B cell (primary cell): ENCODE measurements around the gene SNED1. TPM values are rescaled to one million over a fixed set of nuclear protein-coding genes. Genes with fewer than 3 reads are reported as not detected.

Experiments used
- ATAC-seq: fragments of 200-7000 bp; cut with Tn5 transposase; one replicate; pipeline ENCODE4 v1.10.0; 2021; ENCODE audit warnings: low read depth, mild to moderate bottlenecking, moderate number of reproducible peaks, moderate library complexity
- CTCF ChIA-PET: fragments of 350-600 bp; sonication (Branson Sonifier 250); formaldehyde crosslinking; loops from one replicate; lab custom pipeline; 2021; ENCODE audit warnings: antibody characterized with exemption, inconsistent platforms; lab: Charles Lee
- POLR2A ChIA-PET: fragments of 350-600 bp; sonication (Branson Sonifier 250); formaldehyde crosslinking; loops from one replicate; lab custom pipeline; 2021; ENCODE audit warnings: antibody characterized with exemption; lab: Charles Lee
- DNase-seq: peaks from one replicate; pipeline ENCODE4 v3.0.0; 2013
- H2AFZ ChIP-seq: 2 replicates; pipeline ENCODE4 v1.6.1; 2012; ENCODE audit warnings: mild to moderate bottlenecking, low read depth, low read length; ENCODE audit not compliant: insufficient read depth, poor library complexity, severe bottlenecking
- H3K27ac ChIP-seq, 2 donors: 1 replicate in 1 of 2; 2 replicates in 1 of 2; pipeline ENCODE4 v1.5.1; 2012 to 2013; ENCODE audit warnings: low read length in 2 of 2, mild to moderate bottlenecking in 2 of 2, moderate library complexity in 1 of 2
- H3K27me3 ChIP-seq, 4 experiments: fragments of 200-600 bp in 1 of 4; sonication (generic) in 1 of 4; replicated peaks in 1 of 4; 1 replicate in 2 of 4; 2 replicates in 2 of 4; pipeline versions ENCODE4 v1.6.1 to v1.7.0; 2013 to 2016; ENCODE audit warnings: low read length in 3 of 4, mild to moderate bottlenecking in 2 of 4, mixed read lengths in 1 of 4, moderate library complexity in 1 of 4; ENCODE audit not compliant: insufficient read depth in 4 of 4, control insufficient read depth in 3 of 4; ENCODE audit errors: control extremely low read depth in 1 of 4
- H3K36me3 ChIP-seq, 2 experiments: replicated peaks in 1 of 2; 1 replicate in 1 of 2; 2 replicates in 1 of 2; pipeline versions ENCODE4 v1.6.1 to v1.7.1; 2013; ENCODE audit warnings: low read length in 1 of 2; ENCODE audit not compliant: insufficient read depth in 2 of 2, control insufficient read depth in 1 of 2; ENCODE audit errors: control extremely low read depth in 1 of 2, extremely low read depth in 1 of 2
- H3K4me1 ChIP-seq, 2 donors: fragments of 200-600 bp in 1 of 2; sonication (generic) in 1 of 2; 1 replicate in 1 of 2; 2 replicates in 1 of 2; pipeline versions ENCODE4 v1.5.1 to v1.6.1; 2013 to 2017; ENCODE audit warnings: low read length in 2 of 2; ENCODE audit not compliant: control insufficient read depth in 2 of 2, insufficient read depth in 2 of 2
- H3K4me2 ChIP-seq: replicated peaks from 2 replicates; pipeline ENCODE3; 2012; ENCODE audit warnings: mild to moderate bottlenecking, low read depth, low read length; ENCODE audit not compliant: poor library complexity, severe bottlenecking
- H3K4me3 ChIP-seq, 5 experiments: fragments of 200-600 bp in 1 of 5; sonication (generic) in 1 of 5; 1 replicate in 3 of 5; 2 replicates in 2 of 5; pipeline versions ENCODE4 v1.5.1 to v1.7.0; 2011 to 2016; ENCODE audit warnings: low read length in 4 of 5, mild to moderate bottlenecking in 4 of 5, low read depth in 2 of 5, control low read depth in 1 of 5, moderate library complexity in 1 of 5; ENCODE audit not compliant: insufficient read depth in 1 of 5; ENCODE audit errors: control extremely low read depth in 1 of 5, extremely low read depth in 1 of 5
- H3K79me2 ChIP-seq: fragments of 200-600 bp; sonication (generic); one replicate; pipeline ENCODE4 v1.6.0; 2016; ENCODE audit warnings: low read length; ENCODE audit not compliant: control insufficient read depth, insufficient read depth
- H3K9ac ChIP-seq: fragments of 200-600 bp; sonication (generic); 2 replicates; pipeline ENCODE4 v1.6.1; 2017; ENCODE audit warnings: mild to moderate bottlenecking, low read length, moderate library complexity
- H3K9me3 ChIP-seq, 3 donors: one replicate each; pipeline versions ENCODE4 v1.6.1 to v1.7.1; 2013; ENCODE audit warnings: low read length in 2 of 3; ENCODE audit not compliant: control insufficient read depth in 2 of 3, insufficient read depth in 1 of 3; ENCODE audit errors: control extremely low read depth in 1 of 3
- H4K20me1 ChIP-seq: 2 replicates; pipeline ENCODE4 v1.6.0; 2012; ENCODE audit warnings: mild to moderate bottlenecking, low read length; ENCODE audit not compliant: insufficient read depth, control insufficient read depth, poor library complexity, severe bottlenecking
- H3K27ac Mint-ChIP-seq: one replicate; pipeline ENCODE4 v1.8.0; 2021; ENCODE audit warnings: mixed read lengths
- H3K27me3 Mint-ChIP-seq: one replicate; pipeline ENCODE4 v1.8.0; 2021; ENCODE audit warnings: mixed read lengths
- H3K4me1 Mint-ChIP-seq: one replicate; pipeline ENCODE4 v1.8.0; 2021; ENCODE audit warnings: mixed read lengths
- H3K4me3 Mint-ChIP-seq: one replicate; pipeline ENCODE4 v1.8.0; 2021; ENCODE audit warnings: mixed read lengths
- H3K9me3 Mint-ChIP-seq: one replicate; pipeline ENCODE4 v1.8.0; 2022; ENCODE audit warnings: mixed read lengths; ENCODE audit not compliant: insufficient read depth
- CTCF ChIP-seq: fragments of 200-600 bp; IDR thresholded peaks from one replicate; pipeline ENCODE4 v1.8.0; 2022; ENCODE audit warnings: antibody characterized with exemption, mild to moderate bottlenecking
- EZH2 ChIP-seq: IDR thresholded peaks from 2 replicates; pipeline ENCODE4 v1.6.1; 2012; ENCODE audit warnings: borderline replicate concordance, low read depth, mild to moderate bottlenecking, moderate library complexity, low read length; ENCODE audit not compliant: insufficient read depth, poor library complexity, severe bottlenecking
- WGBS: methylation state at CpG from one replicate; pipeline ENCODE4 v1.1.5; 2013; ENCODE audit warnings: missing lambda C conversion rate; ENCODE audit not compliant: insufficient coverage; 5-methylcytosine and 5-hydroxymethylcytosine counted together
- intact Hi-C: fragments of 100-400 bp; cut with micrococcal nuclease; formaldehyde crosslinking; loops from one replicate; pipeline ENCODE4 v1.10.0; 2022
- polyA plus RNA-seq: library from polyadenylated mRNA; depleted of rRNA; stranded (reverse); fragments of >200 nt; gene quantifications from 2 replicates; pipeline ENCODE4 v1.2.3, GENCODE V29; 2012
- total RNA-seq, 2 donors: library from RNA; stranded (reverse); fragments of 120-200 nt in 1 of 2; gene quantifications; 1 replicate in 1 of 2; 2 replicates in 1 of 2; pipeline versions ENCODE4 v1.2.3 to v1.2.4, GENCODE V29; 2013 to 2022

The SNED1 gene
- total and polyA plus RNA-seq, 2 donors (not counting 1 experiment from before 2014, with no cell fraction given): 25.5 to 336 TPM

GRCh38 chr2:240948905-240949790 lies 49.3 kb upstream of the SNED1 start:
- H3K4me3 Mint-ChIP-seq: no peak overlapping the region
- Histone ChIP-seq H3K27ac (no peak overlapping the region), H3K4me1 (no peaks in the 10 kb centered on the region), H2AFZ (no peak overlapping the region), H3K4me2 (no peak overlapping the region), H3K79me2 (no peaks in the 10 kb centered on the region), H3K4me3 (no peak overlapping the region), H3K27me3 (no peaks in the 10 kb centered on the region), H3K36me3 (no peaks in the 10 kb centered on the region), H3K9me3 (no peaks in the 10 kb centered on the region), H3K9ac (no peak overlapping the region), H4K20me1 (no peaks in the 10 kb centered on the region)
- intact Hi-C loops: no loop called here
- WGBS: 90% methylated on average over 23 of the region's 23 CpGs
- ChIA-PET CTCF (no interaction called here), POLR2A (no interaction called here)
- peaks cover 13% of the 10 kb centered on the region for H3K27me3 Mint-ChIP-seq
- H3K27ac Mint-ChIP-seq: no peak overlapping the region
- H3K4me1 Mint-ChIP-seq: no peaks in the 10 kb centered on the region
- TF ChIP-seq EZH2: no peak
- TF ChIP-seq CTCF: no peak
- DNase-seq: no peak
- ATAC-seq: no peak
- H3K9me3 Mint-ChIP-seq: no peaks in the 10 kb centered on the region
